Esophagus (tissue), 2 donors: Measurements from ENCODE around the gene RAB27A. TPM values are rescaled to one million over a fixed set of nuclear protein-coding genes. Genes with fewer than 3 reads are reported as not detected.
"Not testable (repeated sequence)": the region's sequence is repeated elsewhere in the genome, so short reads cannot be mapped to it uniquely, and the experiment has no call there.

Experiments used
- H3K27ac ChIP-seq, 2 donors: one replicate each; pipeline ENCODE4 v1.5.1; 2013; ENCODE audit warnings: low read depth in 2 of 2, mild to moderate bottlenecking in 2 of 2, inconsistent platforms in 1 of 2, low read length in 1 of 2, moderate library complexity in 1 of 2
- H3K27me3 ChIP-seq, 2 donors: one replicate each; pipeline ENCODE4 v1.6.1; 2013; ENCODE audit warnings: low read length in 2 of 2, control low read depth in 1 of 2, mild to moderate bottlenecking in 1 of 2; ENCODE audit not compliant: insufficient read depth in 2 of 2, control insufficient read depth in 1 of 2
- H3K36me3 ChIP-seq, 2 donors: one replicate each; pipeline ENCODE4 v1.6.1; 2013; ENCODE audit warnings: low read length in 1 of 2; ENCODE audit not compliant: control insufficient read depth in 2 of 2, insufficient read depth in 2 of 2
- H3K4me1 ChIP-seq, 2 donors: one replicate each; pipeline ENCODE4 v1.6.1; 2013; ENCODE audit warnings: low read length in 1 of 2; ENCODE audit not compliant: control insufficient read depth in 2 of 2, insufficient read depth in 2 of 2
- H3K4me3 ChIP-seq, 2 donors: one replicate each; pipeline ENCODE4 v1.5.1; 2013; ENCODE audit warnings: low read length in 2 of 2, mild to moderate bottlenecking in 2 of 2, low read depth in 1 of 2, moderate library complexity in 1 of 2
- H3K9me3 ChIP-seq, 2 donors: one replicate each; pipeline ENCODE4 v1.6.1; 2013; ENCODE audit warnings: mild to moderate bottlenecking in 2 of 2, low read depth in 1 of 2, low read length in 1 of 2, moderate library complexity in 1 of 2; ENCODE audit not compliant: control insufficient read depth in 2 of 2, insufficient read depth in 1 of 2
- WGBS, 2 donors: extraction: QIAGEN DNeasy Blood & Tissue Kit; methylation state at CpG; one replicate each; pipeline ENCODE4 v1.1.7; 2013; 5-methylcytosine and 5-hydroxymethylcytosine counted together
- polyA plus RNA-seq, 2 donors: library from polyadenylated mRNA; stranded (reverse); fragments of 200-250 nt; gene quantifications; one replicate each; pipeline ENCODE4 v1.2.3, GENCODE V29; 2013
- donor health status: healthy with polysubstance abuse.
- donor health status: Bipolar disorder and iron deficiency.

RAB27A gene
- polyA plus RNA-seq, 2 donors: 10.2 to 20.9 TPM

DNA sequence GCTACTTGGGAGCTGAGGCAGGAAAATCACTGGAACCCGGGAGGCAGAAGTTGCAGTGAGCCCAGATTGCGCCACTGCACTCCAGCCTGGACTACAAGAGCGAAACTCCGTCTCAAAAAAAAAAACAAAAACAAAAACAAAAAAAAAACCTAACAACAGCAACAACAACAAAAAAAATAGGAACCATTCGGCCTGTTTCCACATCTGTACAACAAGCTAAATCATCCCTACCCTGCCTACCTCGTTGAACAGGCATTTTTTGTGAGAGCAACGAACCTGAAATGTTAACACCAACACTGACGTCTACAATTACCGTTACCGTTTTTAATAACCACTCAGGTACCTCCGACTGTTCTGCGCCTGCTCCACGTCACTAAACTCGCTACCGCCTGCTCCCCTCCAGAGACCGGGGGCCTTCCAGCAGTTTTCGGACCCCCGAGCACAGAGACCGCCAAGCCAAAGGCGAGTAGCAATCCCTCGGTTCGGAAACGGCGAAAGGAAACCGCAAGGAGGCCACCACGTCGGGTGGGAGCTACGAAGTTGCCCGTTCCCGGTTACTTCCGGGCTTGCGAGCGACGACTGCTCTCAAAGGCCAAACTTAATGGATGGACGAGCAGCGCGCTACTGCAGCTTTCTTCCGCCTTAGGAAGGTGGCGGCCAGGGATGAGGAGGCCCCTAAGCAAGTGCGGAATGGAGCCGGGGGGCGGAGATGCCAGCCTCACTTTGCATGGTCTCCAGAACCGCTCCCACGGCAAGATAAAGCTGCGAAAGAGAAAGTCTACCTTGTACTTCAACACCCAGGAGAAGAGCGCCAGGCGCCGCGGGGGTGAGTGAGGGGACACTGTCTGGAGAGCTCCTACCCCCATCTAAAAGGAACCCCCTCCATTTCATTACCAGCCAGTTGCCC lies 29.2 kb upstream of the RAB27A start, which contains the start of the genes PIGB and PIGBOS1:
TSS of gene PIGB (plus strand) at position 635 of the 907 bp plus-strand sequence. CDS start at position 664, 29 bp downstream.
TSS of gene PIGBOS1 (minus strand) at position 536 of the 907 bp plus-strand sequence. CDS start 1,331 bp downstream, outside the sequence.
- WGBS, 2 donors: 1% methylated on average over 49 of the region's 49 CpGs
- no peaks in the 10 kb centered on the region for H3K27me3 ChIP-seq
- H3K4me3 ChIP-seq: peak within 1 kb of the TSS; percentile 89 to 98
- H3K4me1 ChIP-seq: no peaks in the 10 kb centered on the region
- H3K9me3 ChIP-seq: no peaks in the 10 kb centered on the region
- no peaks in the 10 kb centered on the region for H3K36me3 ChIP-seq
- H3K27ac ChIP-seq: peak within 1 kb of the TSS; percentile 90 to 93

DNA sequence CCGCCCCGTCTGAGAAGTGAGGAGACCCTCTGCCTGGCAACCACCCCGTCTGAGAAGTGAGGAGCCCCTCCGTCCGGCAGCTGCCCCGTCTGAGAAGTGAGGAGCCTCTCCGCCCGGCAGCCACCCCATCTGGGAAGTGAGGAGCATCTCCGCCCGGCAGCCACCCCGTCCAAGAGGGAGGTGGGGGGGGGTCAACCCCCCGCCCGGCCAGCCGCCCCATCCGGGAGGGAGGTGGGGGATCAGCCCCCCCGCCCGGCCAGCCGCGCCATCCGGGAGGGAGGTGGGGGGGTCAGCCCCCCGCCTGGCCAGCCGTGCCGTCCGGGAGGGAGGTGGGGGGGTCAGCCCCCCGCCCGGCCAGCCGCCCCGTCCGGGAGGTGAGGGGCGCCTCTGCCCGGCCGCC lies 13.2 kb upstream of the RAB27A start:
- H3K36me3 ChIP-seq, H3K27me3 ChIP-seq, H3K9me3 ChIP-seq, H3K27ac ChIP-seq, H3K4me3 ChIP-seq, H3K4me1 ChIP-seq: not testable (repeated sequence)
- WGBS, 2 donors: 96% methylated on average over 21 of the region's 32 CpGs; no CpG with 5 or more reads in 1 of the 2 donors

DNA sequence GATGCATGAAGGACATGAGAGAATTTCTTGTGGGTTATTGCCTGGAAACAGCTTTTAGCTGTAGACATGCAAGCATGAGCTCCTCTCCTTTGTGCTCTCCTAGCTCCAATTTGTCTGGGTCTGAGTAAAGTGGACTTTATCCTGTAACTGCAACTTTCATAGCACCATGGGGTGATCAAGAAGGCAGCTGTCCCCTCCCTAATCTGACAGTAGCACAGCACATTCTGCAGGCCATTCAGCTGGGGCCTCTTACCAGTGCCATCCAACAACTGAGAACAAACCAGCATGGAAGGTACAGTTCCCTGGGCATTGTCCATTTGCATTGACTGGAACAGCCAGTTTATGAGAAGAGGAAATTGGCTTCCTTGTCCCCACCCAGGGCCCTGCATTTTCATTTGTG lies 7.7 kb upstream of the RAB27A start:
- Histone ChIP-seq H3K4me1 (no peaks in the 10 kb centered on the region), H3K36me3 (no peaks in the 10 kb centered on the region), H3K27ac (no peak overlapping the region), H3K27me3 (no peaks in the 10 kb centered on the region), H3K4me3 (no peak overlapping the region), H3K9me3 (no peaks in the 10 kb centered on the region)

DNA sequence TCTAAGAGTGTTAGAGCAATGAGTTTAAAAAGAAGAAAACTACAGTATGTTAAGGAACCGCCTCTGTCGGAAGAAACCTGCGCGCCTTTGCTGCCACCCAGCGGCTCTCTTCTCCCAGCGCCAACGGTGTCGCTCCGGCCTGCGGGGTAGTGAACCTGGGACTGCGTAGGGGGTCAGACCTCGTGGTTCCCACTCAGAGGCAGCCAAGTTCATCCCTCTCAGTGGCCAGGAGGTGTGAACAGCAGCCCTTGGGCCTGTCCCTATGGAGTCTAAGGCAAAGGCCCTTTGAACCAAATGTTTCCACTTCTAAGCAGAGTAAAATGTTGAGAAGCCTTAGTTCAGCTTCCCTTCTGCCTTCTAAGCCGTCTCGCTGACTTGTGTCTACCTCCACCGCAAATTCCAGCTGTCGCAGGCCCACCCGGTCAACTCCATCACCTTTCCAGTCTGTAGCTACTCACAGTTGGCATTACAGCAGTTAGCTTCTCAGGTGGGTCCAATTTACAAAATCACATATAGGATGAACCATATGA lies 980 bp upstream of the RAB27A start:
- H3K27ac ChIP-seq: peak overlapping the region in 1 of 2 donors; percentile 87
- WGBS, 2 donors: 19 to 23% methylated on average over 17 of the region's 17 CpGs
- H3K36me3 ChIP-seq: no peaks in the 10 kb centered on the region
- H3K4me3 ChIP-seq: peak overlapping the region in 1 of 2 donors; percentile 92
- no peaks in the 10 kb centered on the region for H3K9me3 ChIP-seq
- no peaks in the 10 kb centered on the region for H3K27me3 ChIP-seq
- H3K4me1 ChIP-seq: peaks cover 0 to 2% of the 10 kb centered on the region in 2 donors

DNA sequence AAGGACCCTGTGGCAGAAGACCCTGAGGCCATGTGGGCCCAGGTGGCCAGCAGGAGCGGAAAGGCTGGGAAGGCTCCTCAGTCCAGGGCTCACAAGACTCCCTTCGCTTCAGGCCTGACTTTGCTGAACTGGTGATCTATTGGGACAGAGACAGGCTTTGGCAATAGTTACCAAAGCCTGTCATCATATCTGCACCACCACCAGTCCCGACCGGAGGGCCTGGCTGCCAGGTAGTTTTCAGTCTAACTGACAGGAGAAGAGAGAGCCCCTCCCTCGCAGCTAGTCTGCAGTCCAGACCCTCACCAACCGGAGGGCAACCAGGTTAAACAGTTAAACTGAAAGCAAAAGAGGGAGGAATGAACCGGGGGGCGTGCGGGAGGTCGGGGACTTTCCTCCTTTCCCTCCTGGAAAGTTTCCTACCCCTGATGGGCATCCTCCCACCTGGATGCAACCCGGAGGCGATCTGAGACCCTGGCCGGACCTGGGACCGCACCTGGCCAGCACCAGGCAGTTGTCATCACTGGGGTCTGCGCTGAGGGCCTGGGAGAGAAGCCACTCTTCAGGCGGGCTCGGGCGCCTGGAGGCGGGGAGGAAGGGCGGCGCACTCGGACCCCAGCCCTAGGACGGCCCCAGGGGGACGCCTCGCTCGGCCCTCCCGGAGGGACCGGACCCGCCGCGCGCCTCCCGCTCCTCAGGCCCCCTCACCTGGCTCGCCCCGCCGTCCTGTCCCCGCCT lies 435 bp downstream of the RAB27A start:
- peak overlapping the region; percentile 81 to 92 for H3K4me3 ChIP-seq
- WGBS, 2 donors: 2% methylated on average over 23 to 37 of the region's 37 CpGs
- no peaks in the 10 kb centered on the region for H3K27me3 ChIP-seq
- H3K36me3 ChIP-seq: no peaks in the 10 kb centered on the region
- peaks cover 0 to 2% of the 10 kb centered on the region in 2 donors for H3K4me1 ChIP-seq
- H3K27ac ChIP-seq: peak overlapping the region; percentile 87 to 96
- H3K9me3 ChIP-seq: no peaks in the 10 kb centered on the region

DNA sequence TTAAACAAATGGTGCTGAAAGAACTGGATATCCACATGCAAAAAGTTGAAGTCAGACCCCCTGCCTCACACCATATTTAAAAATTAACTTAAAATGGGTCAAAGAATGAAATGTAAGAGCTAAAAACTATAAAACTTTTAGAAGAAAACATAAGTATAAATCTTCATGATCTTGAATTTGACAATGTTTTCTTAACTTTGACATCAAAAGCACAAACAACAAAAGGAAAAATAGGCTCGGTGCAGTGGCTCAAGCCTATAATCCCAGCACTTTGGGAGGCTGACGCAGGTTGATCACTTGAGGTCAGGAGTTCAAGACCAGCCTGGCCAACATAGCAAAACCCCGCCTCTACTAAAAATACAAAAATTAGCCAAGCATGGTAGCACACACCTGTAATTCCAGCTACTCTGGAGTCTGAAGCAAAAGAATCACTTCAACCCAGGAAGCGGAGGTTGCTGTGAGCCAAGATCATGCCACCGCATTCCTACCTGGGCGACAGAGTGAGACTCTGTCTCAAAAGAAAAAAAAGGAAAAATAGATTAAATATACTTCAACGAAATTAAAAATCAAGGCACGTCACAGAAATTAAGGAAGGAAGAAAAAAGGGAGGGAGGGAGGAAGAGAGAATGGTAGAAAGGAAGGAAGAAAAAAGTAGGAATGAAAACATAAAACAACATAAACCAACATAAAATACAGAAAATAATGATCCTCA lies 1.5 kb downstream of the RAB27A start:
- Histone ChIP-seq H3K4me3 (peak overlapping the region in 1 of 2 donors; percentile 92), H3K9me3 (no peaks in the 10 kb centered on the region), H3K27me3 (no peaks in the 10 kb centered on the region), H3K4me1 (peaks cover 0 to 2% of the 10 kb centered on the region in 2 donors), H3K27ac (no peak overlapping the region), H3K36me3 (no peaks in the 10 kb centered on the region)
- 65 to 72% methylated on average over 8 of the region's 8 CpGs for WGBS, 2 donors

DNA sequence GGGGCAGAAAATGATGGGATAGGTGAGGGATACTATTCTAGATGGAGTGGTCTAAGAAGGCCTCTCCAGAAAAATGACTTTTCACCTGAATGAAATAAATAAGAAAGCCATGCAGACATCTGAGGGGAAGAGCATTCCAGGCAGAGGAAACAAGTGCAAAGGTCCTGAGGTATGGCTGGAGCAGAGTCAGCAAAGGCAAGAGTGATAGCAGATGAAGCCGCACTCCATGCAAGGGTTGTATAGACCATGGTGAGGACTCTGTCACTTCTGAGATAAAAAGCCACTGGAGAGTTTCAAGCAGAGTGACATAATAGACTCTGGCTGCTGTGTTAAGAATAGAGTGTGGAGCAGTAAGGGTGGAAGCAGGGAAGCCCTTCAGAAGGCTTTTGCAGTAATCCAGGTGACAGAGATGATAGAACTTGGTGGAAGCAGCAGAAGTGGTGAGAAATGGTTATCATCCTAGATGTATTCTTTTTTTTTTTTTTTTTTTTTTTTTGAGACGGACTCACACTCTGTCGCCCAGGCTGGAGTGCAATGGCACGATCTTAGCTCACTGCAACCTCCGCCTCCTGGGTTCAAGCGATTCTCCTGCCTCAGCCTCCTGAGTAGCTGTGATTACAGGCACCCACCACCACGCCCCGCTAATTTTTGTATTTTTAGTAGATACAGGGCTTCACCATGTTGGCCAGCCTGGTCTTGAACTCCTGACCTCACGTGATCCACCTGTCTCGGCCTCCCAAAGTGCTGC lies 3.0 kb downstream of the RAB27A start:
- H3K4me1 ChIP-seq, H3K27ac ChIP-seq, H3K27me3 ChIP-seq, H3K36me3 ChIP-seq, H3K9me3 ChIP-seq, H3K4me3 ChIP-seq: not testable (repeated sequence)
- WGBS, 2 donors: 92 to 94% methylated on average over 9 to 10 of the region's 10 CpGs

DNA sequence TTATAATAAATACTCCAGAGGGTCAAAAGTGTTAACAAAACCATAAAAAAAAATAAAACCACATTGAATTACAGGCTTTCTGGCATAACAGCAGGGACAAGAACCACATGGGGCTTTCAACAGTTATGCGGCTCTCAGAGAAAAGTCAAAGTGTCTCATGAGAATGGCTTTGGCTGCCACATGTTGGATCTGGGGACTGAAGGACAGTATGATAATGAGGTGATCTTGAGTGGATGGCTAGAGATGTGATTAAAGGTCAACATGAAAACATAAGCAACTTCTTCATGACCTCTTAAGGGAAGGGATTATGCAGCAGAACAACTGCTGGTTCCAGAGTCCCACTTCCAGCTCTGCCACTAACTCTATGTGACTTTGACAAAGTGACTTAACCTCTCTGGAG lies 5.2 kb downstream of the RAB27A start:
- H3K4me3 ChIP-seq: no peak overlapping the region
- no peaks in the 10 kb centered on the region for H3K27me3 ChIP-seq
- no peaks in the 10 kb centered on the region for H3K36me3 ChIP-seq
- H3K9me3 ChIP-seq: no peaks in the 10 kb centered on the region
- WGBS, 2 donors: 68 to 70% methylated on average over 1 of the region's 1 CpG
- H3K27ac ChIP-seq: no peak overlapping the region
- H3K4me1 ChIP-seq: peaks cover 0 to 4% of the 10 kb centered on the region in 2 donors
